HL-60/S4 treated with phorbol 12-myristate 13-acetate at 8.2 ng/mL for 4 days and 3 days (cell line): ENCODE data around the gene TRPC4AP.
"Not testable (repeated sequence)": the region's sequence is repeated elsewhere in the genome, so short reads cannot be mapped to it uniquely, and the experiment has no call there.

Experiments used
- in situ Hi-C: fragments of 300-500 bp; cut with MboI; formaldehyde crosslinking; loops from 2 replicates; pipeline ENCODE4 v1.15.0; 2022; ENCODE audit warnings: low sequenced_read_pairs

The TRPC4AP gene

DNA sequence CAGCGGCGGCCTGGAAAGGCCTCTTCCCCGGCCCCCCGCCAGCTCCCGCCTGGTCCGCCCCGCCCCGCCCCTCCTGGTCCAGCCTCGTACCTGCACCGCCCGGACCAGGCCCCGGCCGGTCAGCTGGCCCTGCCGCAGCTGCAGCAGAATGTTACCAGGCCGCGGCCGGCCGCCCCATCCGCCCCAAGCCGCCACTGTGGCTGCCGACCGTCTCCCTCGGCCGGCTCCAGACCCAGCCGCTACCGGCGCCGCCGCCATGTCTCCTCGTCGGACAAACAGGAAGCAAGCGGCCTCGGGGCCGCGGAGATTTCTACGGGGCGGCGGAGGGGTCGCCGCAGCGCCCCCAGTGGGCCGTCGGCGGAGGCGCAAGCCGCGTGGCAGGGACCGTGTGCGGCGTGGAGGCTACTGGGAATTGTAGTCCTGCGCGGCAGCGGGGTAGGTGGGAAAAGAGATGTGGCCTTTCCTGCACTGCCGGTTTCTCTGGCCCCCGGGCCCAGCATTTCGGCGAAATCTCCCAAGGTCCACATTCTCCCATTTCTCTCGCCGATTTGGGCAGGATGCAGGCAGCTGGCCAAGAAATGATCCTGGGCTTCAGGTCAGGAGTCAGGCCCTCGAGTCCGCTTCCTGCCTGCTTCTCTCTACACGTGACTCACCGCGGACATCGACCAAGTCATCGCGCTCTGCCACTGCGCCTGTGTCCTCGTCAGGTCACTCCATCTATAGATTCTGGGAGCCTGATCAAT, at the start of gene TRPC4AP:
Gene TRPC4AP, minus strand, starts transcription at position 284 of the 743 bp plus-strand sequence. Its CDS starts 26 bp downstream, at position 258.
- in situ Hi-C loops = no loop called here

DNA sequence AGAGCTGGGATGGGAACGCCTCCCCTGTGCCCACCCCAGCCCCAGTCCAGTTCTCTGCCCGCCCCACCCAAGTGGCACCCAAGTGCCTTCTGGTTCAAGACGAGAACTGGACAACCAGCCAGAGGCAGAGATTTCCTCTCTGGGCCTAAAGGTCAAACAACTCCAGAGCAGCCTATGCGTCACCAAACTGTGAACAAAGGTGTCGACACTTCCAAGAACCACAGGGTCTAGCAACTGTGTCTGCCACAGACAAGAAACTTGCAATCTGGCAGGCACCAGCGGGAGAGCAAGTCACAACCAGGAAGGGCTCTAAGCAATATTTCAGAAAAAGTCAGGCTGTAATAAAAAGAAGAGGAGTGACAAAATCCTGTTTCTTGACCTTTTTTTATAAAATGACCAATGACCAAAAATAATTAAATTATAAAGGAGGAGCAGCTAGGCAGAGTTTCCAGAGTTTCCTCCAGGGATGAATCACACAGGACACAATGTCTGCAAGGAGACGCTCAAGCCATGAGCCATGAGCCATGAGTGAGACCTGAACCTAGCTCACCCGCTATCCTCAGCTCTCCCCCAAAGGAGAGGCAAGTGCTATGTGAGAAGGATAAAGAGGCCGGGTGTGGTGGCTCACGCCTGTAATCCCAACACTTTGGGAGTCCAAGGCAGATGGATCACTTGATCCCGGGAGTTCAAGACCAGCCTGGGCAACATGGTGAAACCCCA, 43.4 kb upstream of the TRPC4AP start:
- in situ Hi-C loops = no loop called here

DNA sequence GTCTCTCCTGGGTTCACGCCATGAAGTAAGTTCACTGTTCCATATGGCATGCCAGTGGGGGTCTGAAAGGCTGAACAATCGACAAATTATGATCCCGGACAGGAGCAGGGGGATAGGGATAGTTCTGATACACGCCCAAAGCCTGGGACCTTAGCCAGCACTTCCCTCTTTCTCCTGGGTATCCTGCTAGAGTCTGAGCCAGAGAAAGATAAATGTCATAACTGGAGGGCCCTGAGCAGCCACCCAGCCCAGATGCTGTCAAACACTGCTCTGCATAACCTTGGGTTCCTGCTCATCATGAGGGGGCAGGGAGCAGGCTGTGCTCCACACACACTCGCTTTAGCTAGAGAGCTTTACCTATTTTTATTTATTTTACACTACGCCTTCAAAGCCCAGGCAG, 42.3 kb upstream of the TRPC4AP start:
- in situ Hi-C loops = no loop called here

DNA sequence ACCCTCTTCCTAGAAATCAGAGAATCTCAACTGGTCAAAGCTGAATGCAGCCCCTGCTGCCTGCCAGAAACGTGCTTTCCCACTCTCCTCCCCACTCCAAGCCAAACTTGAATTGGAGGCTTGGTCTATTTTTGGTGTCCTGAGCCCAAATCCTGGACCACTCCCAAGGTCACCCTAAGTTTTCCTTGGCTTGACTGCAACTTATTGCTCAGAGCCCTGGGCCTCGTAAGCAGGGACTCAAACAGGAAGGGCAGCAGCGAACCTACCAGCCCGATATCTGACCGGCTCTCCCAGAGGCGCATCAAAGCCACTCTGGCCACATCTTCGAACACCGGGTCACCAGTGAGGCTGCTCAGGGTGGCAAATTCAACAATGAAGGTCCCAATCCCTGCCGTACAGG, 41.9 kb upstream of the TRPC4AP start:
- in situ Hi-C loops = no loop called here

GRCh38 chr20:35133735-35134134, 41.1 kb upstream of the TRPC4AP start:
- in situ Hi-C loops = no loop called here

- in situ Hi-C loops = no loop called here
These were observed 40.4 kb upstream of the TRPC4AP start for GRCh38 chr20:35133031-35133430.

- in situ Hi-C loops = no loop called here
These were observed 39.3 kb upstream of the TRPC4AP start for GRCh38 chr20:35131934-35132333.

GRCh38 chr20:35129647-35130069, 37.1 kb upstream of the TRPC4AP start:
- in situ Hi-C loops = no loop called here

DNA sequence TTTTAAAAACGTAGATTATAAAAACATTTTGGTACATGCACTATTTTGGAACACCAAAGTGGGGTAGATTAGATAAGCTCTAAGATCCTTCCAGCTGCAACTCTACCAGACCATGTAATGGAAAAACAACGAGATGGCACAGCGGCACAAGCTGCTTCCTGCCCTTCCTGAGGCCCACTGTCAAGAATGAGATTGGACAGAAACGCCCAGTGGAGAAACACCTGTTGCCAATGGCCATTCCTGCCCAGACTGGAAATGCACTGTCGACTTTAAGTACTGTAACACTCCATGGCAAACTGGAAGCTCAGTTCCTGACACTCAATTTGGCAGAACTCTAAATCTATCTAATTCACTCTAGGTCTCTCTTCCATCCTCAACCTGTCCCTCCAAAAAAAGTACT, 33.1 kb upstream of the TRPC4AP start:
- in situ Hi-C loops = no loop called here

- in situ Hi-C loops = no loop called here
These were observed 30.3 kb upstream of the TRPC4AP start for GRCh38 chr20:35122756-35123405.

DNA sequence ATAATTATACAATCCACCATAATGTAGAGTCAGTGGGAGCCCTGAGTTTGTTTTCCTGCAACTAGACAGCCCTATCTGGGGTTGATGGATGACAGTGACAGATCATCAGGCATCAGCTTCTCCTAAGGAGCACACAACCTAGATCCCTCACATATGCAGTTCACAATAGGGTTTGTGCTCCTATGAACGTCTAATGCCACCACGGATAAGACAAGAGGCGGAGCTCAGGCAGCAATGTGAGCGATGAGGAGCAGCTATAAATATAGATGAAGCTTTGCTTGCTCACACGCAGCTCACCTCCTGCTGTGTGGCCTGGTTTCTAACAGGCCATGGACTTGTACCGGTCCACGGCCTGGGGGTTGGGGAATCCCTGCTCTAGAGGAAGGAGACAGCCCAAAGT, 28.6 kb upstream of the TRPC4AP start:
- in situ Hi-C loops = no loop called here

GRCh38 chr20:35120012-35120701, 27.6 kb upstream of the TRPC4AP start:
- in situ Hi-C loops = no loop called here

DNA sequence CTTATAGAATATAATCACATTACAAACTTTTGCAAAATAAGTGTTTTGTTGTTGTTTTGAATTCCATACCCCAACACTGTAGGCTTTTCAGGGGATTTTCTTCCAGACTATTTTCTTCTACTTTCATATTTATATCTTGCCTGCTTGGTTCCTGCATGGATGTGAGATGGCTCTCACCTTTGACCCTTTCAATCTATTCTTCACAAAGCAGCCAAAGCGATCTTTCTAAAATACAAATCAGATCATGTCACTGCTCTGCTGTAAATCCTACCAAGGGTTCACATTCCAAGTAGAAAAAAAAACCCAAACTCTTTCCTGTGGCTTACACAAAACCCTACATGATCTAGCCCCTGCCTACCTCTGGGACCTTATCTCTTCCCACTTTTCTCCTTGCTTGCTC, 25.0 kb upstream of the TRPC4AP start:
- in situ Hi-C loops = no loop called here

DNA sequence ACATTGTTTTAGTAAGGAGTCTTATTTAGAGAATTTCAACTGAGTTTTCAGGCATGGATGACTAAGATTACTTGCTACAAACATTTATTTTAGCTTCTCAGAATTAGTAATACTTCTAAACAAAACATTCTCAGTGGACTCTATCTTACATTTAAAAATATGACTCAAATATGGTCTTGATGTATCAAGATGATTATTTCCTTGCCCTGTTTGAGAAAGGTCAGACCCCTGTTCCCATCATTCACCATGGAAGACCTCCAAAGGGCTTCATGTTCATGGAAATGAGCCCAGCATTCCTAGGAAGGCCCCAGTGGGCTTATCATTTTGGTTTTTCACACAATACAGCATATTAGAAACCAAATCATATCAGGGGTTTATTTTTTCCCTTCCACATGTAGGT, 24.6 kb upstream of the TRPC4AP start:
- in situ Hi-C loops = no loop called here

- in situ Hi-C loops = no loop called here
These were observed 23.7 kb upstream of the TRPC4AP start for GRCh38 chr20:35116258-35116657.

DNA sequence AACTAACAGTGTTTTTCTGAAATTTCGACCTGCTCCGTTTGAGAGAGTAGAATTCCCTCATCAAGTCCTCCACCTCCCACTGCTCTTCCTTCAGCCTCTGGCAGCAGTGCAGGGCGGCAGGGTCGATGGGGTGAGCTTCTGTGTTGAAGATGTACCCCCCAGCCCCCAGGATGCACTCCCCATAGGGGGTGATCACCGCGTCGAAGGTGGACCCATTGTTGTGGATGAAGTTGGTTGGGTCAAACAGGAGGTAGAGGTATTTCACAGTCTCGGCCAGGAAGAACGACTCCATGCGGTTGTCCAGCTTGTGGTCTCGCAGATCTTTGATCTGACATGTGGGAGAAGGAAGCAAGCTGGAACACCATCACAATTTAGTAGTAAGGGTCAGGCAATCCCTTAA, 23.0 kb upstream of the TRPC4AP start:
- in situ Hi-C loops = no loop called here

- in situ Hi-C loops = not testable (repeated sequence)
These were observed 19.7 kb upstream of the TRPC4AP start for GRCh38 chr20:35112276-35112675.

DNA sequence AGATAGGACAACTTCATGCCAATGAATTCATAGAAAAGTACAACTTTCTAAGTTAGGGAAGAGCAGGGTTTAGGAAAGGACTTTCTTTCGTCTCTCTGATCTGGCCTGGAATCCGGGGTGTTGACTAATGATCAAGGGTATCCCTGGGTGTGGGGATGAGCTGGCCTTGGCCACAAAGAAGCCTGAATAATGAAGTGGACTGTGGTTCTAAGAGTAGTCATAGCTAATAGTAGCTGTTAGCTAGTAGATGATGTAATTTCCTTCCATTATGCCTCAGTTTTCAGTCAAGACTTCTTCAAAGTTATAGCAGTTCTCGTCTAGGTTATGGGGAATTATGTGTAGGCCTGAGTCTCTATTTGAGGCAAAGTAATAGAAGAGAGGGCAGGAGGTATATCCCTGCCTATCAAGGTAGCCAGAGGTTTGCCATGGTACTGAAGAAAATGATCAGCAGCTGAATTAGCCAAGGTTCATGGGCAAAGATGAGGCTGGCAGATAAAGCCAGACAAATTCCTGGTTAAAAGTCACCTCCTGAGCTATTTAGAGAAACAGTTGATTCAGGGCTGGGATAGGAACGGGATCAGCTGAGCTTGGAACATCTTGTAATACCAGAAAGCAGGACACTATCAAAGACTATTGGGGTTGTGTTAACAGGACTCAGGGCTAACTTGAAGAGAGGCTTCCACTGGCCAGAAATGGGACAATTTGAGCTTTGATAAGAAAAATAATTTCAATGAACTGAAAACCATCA, 18.7 kb upstream of the TRPC4AP start:
- in situ Hi-C loops = no loop called here

- in situ Hi-C loops = no loop called here
These were observed 16.3 kb upstream of the TRPC4AP start for GRCh38 chr20:35108921-35109320.

DNA sequence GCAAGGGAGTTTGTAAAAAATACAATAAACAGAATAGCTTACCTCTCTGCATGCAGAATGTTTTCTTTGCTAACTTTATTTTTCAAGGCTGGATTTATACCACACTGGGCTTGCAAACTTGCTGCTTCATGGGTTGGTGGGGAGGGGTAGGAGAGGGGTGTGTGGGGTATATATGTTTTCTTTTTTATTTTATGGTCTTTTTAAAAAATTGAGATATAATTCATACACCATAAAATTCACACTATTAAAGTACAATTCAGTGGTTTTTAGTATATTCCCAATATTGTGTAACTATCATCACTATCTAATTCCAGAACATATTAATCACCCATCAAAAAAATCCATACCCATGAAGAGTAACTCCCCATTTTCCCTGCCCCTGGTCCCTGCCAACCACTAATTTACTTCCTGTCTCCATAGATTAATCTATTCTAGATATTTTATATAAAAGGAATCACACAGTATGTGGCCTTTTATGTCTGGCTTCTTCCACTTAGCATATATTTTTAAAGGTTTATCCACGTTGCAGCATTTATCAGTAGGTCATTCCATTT, 14.3 kb upstream of the TRPC4AP start:
- in situ Hi-C loops = no loop called here
